Astrocyte (in vitro differentiated cells and primary cell): ENCODE data around the gene EFCAB6. TPM values are rescaled to one million over a fixed set of nuclear protein-coding genes. Genes with fewer than 3 reads are reported as not detected.

Source experiments
- DNase-seq: peaks from one replicate; pipeline ENCODE4 v3.0.0-alpha.2; 2010; ENCODE audit warnings: low read depth
- FAIRE-seq: peaks from 2 replicates; lab custom pipeline; 2011; peaks lifted over from hg19 to GRCh38; lab: Jason Lieb, UNC
- H2AFZ ChIP-seq: 2 replicates; pipeline ENCODE4 v1.6.0; 2012; ENCODE audit warnings: low read depth, low read length, inconsistent platforms
- H3K27ac ChIP-seq: 2 replicates; pipeline ENCODE4 v1.5.1; 2011; ENCODE audit warnings: low read depth, low read length, inconsistent platforms
- H3K27me3 ChIP-seq: 2 replicates; pipeline ENCODE4 v1.6.0; 2011; ENCODE audit warnings: low read length, inconsistent platforms; ENCODE audit not compliant: insufficient read depth
- H3K36me3 ChIP-seq: 2 replicates; pipeline ENCODE4 v1.5.1; 2011; ENCODE audit warnings: low read length, inconsistent platforms; ENCODE audit not compliant: insufficient read depth
- H3K4me1 ChIP-seq: 2 replicates; pipeline ENCODE4 v1.5.1; 2011; ENCODE audit warnings: low read length, inconsistent platforms; ENCODE audit not compliant: insufficient read depth
- H3K4me2 ChIP-seq: 2 replicates; pipeline ENCODE4 v1.6.0; 2012; ENCODE audit warnings: low read length, inconsistent platforms
- H3K4me3 ChIP-seq: 2 replicates; pipeline ENCODE4 v1.5.1; 2011; ENCODE audit warnings: low read depth, mild to moderate bottlenecking, low read length, inconsistent platforms; ENCODE audit not compliant: insufficient read depth
- H3K79me2 ChIP-seq: 2 replicates; pipeline ENCODE4 v1.6.0; 2012; ENCODE audit warnings: mild to moderate bottlenecking, low read length, inconsistent platforms; ENCODE audit not compliant: insufficient read depth
- H3K9ac ChIP-seq: 2 replicates; pipeline ENCODE4 v1.6.0; 2012; ENCODE audit warnings: mild to moderate bottlenecking, low read length, inconsistent platforms
- H3K9me3 ChIP-seq: 2 replicates; pipeline ENCODE4 v1.5.1; 2012; ENCODE audit warnings: low read depth, mild to moderate bottlenecking, low read length, inconsistent platforms; ENCODE audit not compliant: insufficient read depth
- H4K20me1 ChIP-seq: 2 replicates; pipeline ENCODE4 v1.6.0; 2012; ENCODE audit warnings: low read length, inconsistent platforms; ENCODE audit not compliant: insufficient read depth
- H3K27ac Mint-ChIP-seq: one replicate; pipeline ENCODE4 v1.8.0; 2021; ENCODE audit warnings: mild to moderate bottlenecking, mixed read lengths; ENCODE audit not compliant: unreplicated experiment
- H3K27me3 Mint-ChIP-seq: one replicate; pipeline ENCODE4 v1.8.0; 2021; ENCODE audit warnings: low read depth, mixed read lengths; ENCODE audit not compliant: unreplicated experiment
- H3K36me3 Mint-ChIP-seq: one replicate; pipeline ENCODE4 v1.8.0; 2021; ENCODE audit warnings: low read depth, mixed read lengths; ENCODE audit not compliant: unreplicated experiment
- H3K4me1 Mint-ChIP-seq: one replicate; pipeline ENCODE4 v1.8.0; 2021; ENCODE audit warnings: low read depth, mixed read lengths; ENCODE audit not compliant: unreplicated experiment
- H3K4me3 Mint-ChIP-seq: one replicate; pipeline ENCODE4 v1.8.0; 2021; ENCODE audit warnings: mild to moderate bottlenecking, moderate library complexity, mixed read lengths; ENCODE audit not compliant: unreplicated experiment
- H3K9me3 Mint-ChIP-seq: one replicate; pipeline ENCODE4 v1.8.0; 2021; ENCODE audit warnings: mild to moderate bottlenecking, mixed read lengths; ENCODE audit not compliant: unreplicated experiment
- CTCF ChIP-seq: IDR thresholded peaks from 2 replicates; pipeline ENCODE4 v1.5.1; 2011; ENCODE audit warnings: low read depth, mild to moderate bottlenecking, inconsistent platforms, low read length, moderate library complexity; ENCODE audit not compliant: insufficient read depth
- EZH2 ChIP-seq: IDR thresholded peaks from 2 replicates; pipeline ENCODE4 v1.6.1; 2012; ENCODE audit warnings: mild to moderate bottlenecking, low read length, inconsistent platforms; ENCODE audit not compliant: insufficient read depth
- total RNA-seq: library from RNA; stranded (reverse); gene quantifications from 2 replicates; pipeline ENCODE4 v1.2.1, GENCODE V29; 2021

EFCAB6 gene
- total RNA-seq, 1 donor from 2014 or later: 1.2 TPM

DNA sequence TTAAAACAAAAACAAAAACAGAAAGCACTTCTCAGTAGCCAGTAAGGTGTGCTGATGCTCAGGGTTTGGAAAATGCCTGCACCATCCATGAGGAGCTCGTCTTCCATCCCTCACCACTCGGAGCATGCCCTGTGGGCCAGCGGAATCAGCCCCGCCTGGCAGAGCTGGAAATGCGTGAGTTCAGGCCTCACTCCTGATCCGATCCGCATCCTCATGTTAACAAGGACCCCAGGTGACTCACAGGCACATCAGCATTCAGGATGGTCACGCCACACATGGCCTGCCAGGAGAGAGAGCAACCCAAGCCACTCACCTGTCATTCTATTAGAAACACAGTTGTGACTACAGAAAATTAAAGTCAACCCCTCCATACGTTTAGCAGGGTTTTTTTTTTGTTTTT, 211.8 kb downstream of the EFCAB6 start:
- Histone ChIP-seq H3K27ac (no peak overlapping the region), H3K4me2 (no peak overlapping the region), H3K9me3 (no peaks in the 10 kb centered on the region), H3K36me3 (no peaks in the 10 kb centered on the region), H3K4me3 (no peak overlapping the region), H3K27me3 (no peaks in the 10 kb centered on the region), H4K20me1 (no peaks in the 10 kb centered on the region), H3K9ac (no peak overlapping the region), H3K4me1 (no peaks in the 10 kb centered on the region), H3K79me2 (no peaks in the 10 kb centered on the region), H2AFZ (no peak overlapping the region)
- Mint-ChIP-seq H3K9me3 (peaks cover 5% of the 10 kb centered on the region), H3K36me3 (no peaks in the 10 kb centered on the region), H3K4me1 (no peaks in the 10 kb centered on the region), H3K27me3 (peaks cover 12% of the 10 kb centered on the region), H3K27ac (no peak overlapping the region), H3K4me3 (no peak overlapping the region)
- no peak for DNase-seq
- TF ChIP-seq CTCF: no peak
- TF ChIP-seq EZH2: no peak
- FAIRE-seq: no peak

DNA sequence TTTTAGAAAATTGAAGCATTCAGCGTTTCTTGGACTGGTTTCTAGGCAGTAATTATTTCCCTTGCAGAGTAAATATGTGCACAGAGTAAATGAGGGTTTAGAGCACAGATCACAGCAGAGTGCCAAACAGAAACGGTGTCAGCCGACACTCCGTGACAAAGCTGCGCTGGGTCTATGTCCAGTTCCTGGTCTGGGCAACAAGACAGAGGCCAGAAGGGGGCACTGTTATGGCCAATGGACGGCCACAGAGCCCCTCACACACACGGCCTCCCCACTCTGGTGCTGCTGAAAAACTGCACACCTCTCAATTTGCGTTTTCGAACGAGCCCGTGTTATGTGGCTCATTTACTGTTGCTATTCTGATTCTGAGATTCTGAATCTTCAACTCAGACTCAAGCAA, 219.6 kb downstream of the EFCAB6 start:
- Mint-ChIP-seq H3K9me3 (peaks cover 5% of the 10 kb centered on the region), H3K4me3 (no peak overlapping the region), H3K27me3 (peaks cover 9% of the 10 kb centered on the region), H3K36me3 (peaks cover under 1% of the 10 kb centered on the region), H3K27ac (no peak overlapping the region), H3K4me1 (no peaks in the 10 kb centered on the region)
- Histone ChIP-seq H3K9me3 (no peaks in the 10 kb centered on the region), H3K4me2 (no peak overlapping the region), H3K27ac (no peak overlapping the region), H3K9ac (no peak overlapping the region), H3K4me3 (no peak overlapping the region), H2AFZ (no peak overlapping the region), H3K79me2 (no peaks in the 10 kb centered on the region), H3K36me3 (no peaks in the 10 kb centered on the region), H3K4me1 (no peaks in the 10 kb centered on the region), H4K20me1 (no peaks in the 10 kb centered on the region), H3K27me3 (no peaks in the 10 kb centered on the region)
- TF ChIP-seq EZH2 (no peak), CTCF (no peak)
- no peak for FAIRE-seq
- no peak for DNase-seq

DNA sequence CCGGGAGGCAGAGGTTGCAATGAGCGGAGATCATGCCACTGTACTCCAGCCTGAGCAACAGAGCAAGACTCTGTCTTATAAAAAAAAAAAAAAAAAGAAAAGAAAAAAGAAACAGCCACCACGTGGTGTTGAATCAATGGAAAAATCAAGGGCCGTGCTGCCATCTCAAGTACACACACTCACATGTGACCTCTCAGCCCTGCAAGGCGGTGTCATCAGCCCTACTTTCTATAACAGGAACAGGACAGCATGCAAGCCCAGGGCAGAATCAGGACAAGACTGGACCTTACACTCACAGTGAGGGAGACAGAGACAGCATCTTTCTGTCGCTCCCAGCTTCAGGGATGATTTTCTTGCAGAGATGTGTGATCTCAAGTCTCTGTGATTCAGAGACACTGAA, 220.7 kb downstream of the EFCAB6 start:
- peaks cover 14% of the 10 kb centered on the region for H3K9me3 Mint-ChIP-seq
- H4K20me1 ChIP-seq: no peaks in the 10 kb centered on the region
- H3K36me3 ChIP-seq: no peaks in the 10 kb centered on the region
- no peak overlapping the region for H2AFZ ChIP-seq
- no peak for DNase-seq
- H3K79me2 ChIP-seq: no peaks in the 10 kb centered on the region
- TF ChIP-seq EZH2: no peak
- TF ChIP-seq CTCF: no peak
- peaks cover 7% of the 10 kb centered on the region for H3K27me3 Mint-ChIP-seq
- peaks cover 3% of the 10 kb centered on the region for H3K36me3 Mint-ChIP-seq
- FAIRE-seq: no peak
- no peak overlapping the region for H3K4me2 ChIP-seq
- no peak overlapping the region for H3K27ac Mint-ChIP-seq
- H3K9me3 ChIP-seq: no peaks in the 10 kb centered on the region
- no peak overlapping the region for H3K4me3 Mint-ChIP-seq
- H3K27me3 ChIP-seq: no peaks in the 10 kb centered on the region
- H3K9ac ChIP-seq: no peak overlapping the region
- H3K4me3 ChIP-seq: no peak overlapping the region
- H3K4me1 Mint-ChIP-seq: no peaks in the 10 kb centered on the region
- H3K27ac ChIP-seq: no peak overlapping the region
- no peaks in the 10 kb centered on the region for H3K4me1 ChIP-seq
